ENCODE data around the gene PPP3CA.

DNA sequence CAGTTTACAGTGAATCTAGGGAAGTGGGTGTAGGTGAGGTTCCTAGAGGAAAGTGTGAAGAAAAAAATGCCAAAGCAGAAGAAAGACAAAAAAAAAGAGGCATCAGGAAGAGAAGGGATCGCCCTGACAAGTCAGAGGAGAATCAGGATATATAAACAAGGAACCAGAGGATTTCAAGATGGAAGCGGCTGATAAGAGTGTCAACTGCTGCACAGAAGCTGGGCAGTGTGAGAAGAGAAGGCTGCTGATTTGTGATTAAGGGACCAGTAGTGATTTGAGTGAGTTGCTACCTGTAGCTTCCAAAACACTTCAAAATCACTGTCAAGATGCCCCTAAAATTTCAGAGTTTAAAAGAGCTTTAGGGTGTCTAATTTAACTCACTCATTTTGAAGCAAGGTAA lies 258.2 kb downstream of the PPP3CA start:
- TF ChIP-seq POLR2AphosphoS5 (IDR thresholded peaks at IDR 0.05) (no peak), POLR2A (IDR thresholded peaks at IDR 0.05) (no peak), EP300 (IDR thresholded peaks at IDR 0.05) (no peak)
- TF ChIP-seq, protein P1, sequence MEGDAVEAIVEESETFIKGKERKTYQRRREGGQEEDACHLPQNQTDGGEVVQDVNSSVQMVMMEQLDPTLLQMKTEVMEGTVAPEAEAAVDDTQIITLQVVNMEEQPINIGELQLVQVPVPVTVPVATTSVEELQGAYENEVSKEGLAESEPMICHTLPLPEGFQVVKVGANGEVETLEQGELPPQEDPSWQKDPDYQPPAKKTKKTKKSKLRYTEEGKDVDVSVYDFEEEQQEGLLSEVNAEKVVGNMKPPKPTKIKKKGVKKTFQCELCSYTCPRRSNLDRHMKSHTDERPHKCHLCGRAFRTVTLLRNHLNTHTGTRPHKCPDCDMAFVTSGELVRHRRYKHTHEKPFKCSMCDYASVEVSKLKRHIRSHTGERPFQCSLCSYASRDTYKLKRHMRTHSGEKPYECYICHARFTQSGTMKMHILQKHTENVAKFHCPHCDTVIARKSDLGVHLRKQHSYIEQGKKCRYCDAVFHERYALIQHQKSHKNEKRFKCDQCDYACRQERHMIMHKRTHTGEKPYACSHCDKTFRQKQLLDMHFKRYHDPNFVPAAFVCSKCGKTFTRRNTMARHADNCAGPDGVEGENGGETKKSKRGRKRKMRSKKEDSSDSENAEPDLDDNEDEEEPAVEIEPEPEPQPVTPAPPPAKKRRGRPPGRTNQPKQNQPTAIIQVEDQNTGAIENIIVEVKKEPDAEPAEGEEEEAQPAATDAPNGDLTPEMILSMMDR (IDR thresholded peaks at IDR 0.05), result no peak
